SKM-1 treated with dmso at 0.1 percent for 144 hours (cell line): ENCODE results near the gene DCTN1.

Experiments used
- DNase-seq: peaks from one replicate; lab custom pipeline; 2025; ENCODE audit not compliant: unreplicated experiment; lab: John Stamatoyannopoulos, UW

The DCTN1 gene

GRCh38 chr2:74414441-74414840, 34.3 kb upstream of the DCTN1 start:
- no peak for DNase-seq

- DNase-seq: peak; percentile 22
These were observed 33.0 kb upstream of the DCTN1 start for GRCh38 chr2:74413001-74413698.

GRCh38 chr2:74407682-74408081, 27.6 kb upstream of the DCTN1 start:
- DNase-seq: no peak

GRCh38 chr2:74406035-74406434, 25.9 kb upstream of the DCTN1 start:
- no peak for DNase-seq

- DNase-seq: no peak
These were observed 21.8 kb upstream of the DCTN1 start for GRCh38 chr2:74401891-74402290.

- DNase-seq: peak; percentile 21
These were observed 19.7 kb upstream of the DCTN1 start for GRCh38 chr2:74399785-74400184.

- no peak for DNase-seq
These were observed 16.0 kb upstream of the DCTN1 start for GRCh38 chr2:74396149-74396548.

GRCh38 chr2:74393525-74393924, 13.4 kb upstream of the DCTN1 start:
- no peak for DNase-seq

- no peak for DNase-seq
These were observed 12.3 kb upstream of the DCTN1 start for GRCh38 chr2:74392449-74392743.

GRCh38 chr2:74391580-74392448, 11.7 kb upstream of the DCTN1 start:
- DNase-seq: peak; percentile 78

GRCh38 chr2:74391209-74391579, 11.1 kb upstream of the DCTN1 start:
- DNase-seq: no peak

- no peak for DNase-seq
These were observed 10.5 kb upstream of the DCTN1 start for GRCh38 chr2:74390606-74391005.

- no peak for DNase-seq
These were observed 7.2 kb upstream of the DCTN1 start for GRCh38 chr2:74387346-74387745.

- no peak for DNase-seq
These were observed 5.3 kb upstream of the DCTN1 start for GRCh38 chr2:74385396-74385795.

- DNase-seq: no peak
These were observed 3.9 kb upstream of the DCTN1 start for GRCh38 chr2:74384051-74384450.

- DNase-seq: no peak
These were observed 3.1 kb upstream of the DCTN1 start for GRCh38 chr2:74383254-74383653.

- peak; percentile 69 for DNase-seq
These were observed 1.6 kb upstream of the DCTN1 start for GRCh38 chr2:74381751-74382150.

GRCh38 chr2:74378007-74378406, 2.1 kb downstream of the DCTN1 start:
- no peak for DNase-seq

GRCh38 chr2:74375838-74376237, 4.3 kb downstream of the DCTN1 start:
- DNase-seq: peak; percentile 2

- DNase-seq: no peak
These were observed 5.5 kb downstream of the DCTN1 start for GRCh38 chr2:74374509-74375205.

- DNase-seq: no peak
These were observed 6.1 kb downstream of the DCTN1 start for GRCh38 chr2:74373985-74374384.

- no peak for DNase-seq
These were observed 6.9 kb downstream of the DCTN1 start for GRCh38 chr2:74373221-74373676.
